GM21515 (cell line): ENCODE measurements around the gene PTPRM.

Experiments used
- ATAC-seq: cut with Tn5 transposase; IDR thresholded peaks from one replicate; pipeline ENCODE4 v1.9.1; 2021; ENCODE audit not compliant: unreplicated experiment

Gene PTPRM

GRCh38 chr18:8339210-8339609, 772.1 kb downstream of the PTPRM start:
- no peak for ATAC-seq

DNA sequence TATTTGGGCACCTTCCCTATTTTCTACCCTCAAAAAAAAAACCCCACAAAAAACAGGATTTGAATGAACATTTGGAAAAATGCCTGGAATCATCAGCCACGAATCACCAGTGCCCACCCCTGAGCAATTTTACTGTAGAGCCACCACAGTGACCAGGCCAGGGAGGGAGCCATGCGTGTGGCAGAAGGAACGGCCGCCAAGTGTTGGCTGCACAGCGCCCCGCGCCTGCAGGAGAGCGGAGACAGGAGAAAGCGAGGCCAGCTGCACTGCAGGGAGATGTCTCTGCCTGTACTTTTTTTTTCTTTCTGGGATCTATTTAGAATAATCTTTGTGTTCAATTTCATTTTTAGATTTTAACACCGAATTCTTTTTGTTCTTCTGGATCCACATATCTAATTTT, 772.8 kb downstream of the PTPRM start:
- ATAC-seq: no peak

GRCh38 chr18:8341481-8342230, 774.5 kb downstream of the PTPRM start:
- no peak for ATAC-seq

DNA sequence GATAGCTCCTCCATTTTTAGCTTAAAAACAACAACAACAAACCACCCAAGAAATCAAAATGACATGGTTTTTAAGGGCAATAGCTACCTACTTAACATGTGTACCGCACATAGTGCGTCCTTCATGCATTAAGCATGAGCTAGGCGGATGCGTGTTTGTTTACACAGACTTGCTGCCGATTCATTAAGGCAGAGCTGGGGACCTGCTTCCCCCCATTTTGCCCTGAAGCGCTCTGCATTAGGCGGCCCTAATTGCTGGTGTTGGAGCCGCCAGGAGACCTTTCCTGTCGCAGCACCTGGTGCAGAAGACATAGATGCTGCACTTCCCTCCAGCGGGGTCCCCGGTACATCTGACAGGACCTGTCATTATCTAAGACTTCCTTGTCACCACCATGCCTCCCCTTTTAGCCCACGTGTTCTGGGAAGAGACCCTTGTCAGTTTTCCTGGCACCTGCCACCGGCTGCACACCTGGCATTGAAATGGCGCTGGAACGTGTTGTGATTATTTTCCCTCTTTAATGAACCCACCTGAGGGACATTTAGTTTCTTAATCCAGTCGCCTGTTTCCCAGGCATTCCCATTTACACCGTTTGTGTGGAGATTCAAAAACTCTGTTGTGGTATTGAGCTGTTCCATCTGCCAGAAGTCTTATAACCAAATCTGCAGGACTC, 781.1 kb downstream of the PTPRM start:
- ATAC-seq: no peak

DNA sequence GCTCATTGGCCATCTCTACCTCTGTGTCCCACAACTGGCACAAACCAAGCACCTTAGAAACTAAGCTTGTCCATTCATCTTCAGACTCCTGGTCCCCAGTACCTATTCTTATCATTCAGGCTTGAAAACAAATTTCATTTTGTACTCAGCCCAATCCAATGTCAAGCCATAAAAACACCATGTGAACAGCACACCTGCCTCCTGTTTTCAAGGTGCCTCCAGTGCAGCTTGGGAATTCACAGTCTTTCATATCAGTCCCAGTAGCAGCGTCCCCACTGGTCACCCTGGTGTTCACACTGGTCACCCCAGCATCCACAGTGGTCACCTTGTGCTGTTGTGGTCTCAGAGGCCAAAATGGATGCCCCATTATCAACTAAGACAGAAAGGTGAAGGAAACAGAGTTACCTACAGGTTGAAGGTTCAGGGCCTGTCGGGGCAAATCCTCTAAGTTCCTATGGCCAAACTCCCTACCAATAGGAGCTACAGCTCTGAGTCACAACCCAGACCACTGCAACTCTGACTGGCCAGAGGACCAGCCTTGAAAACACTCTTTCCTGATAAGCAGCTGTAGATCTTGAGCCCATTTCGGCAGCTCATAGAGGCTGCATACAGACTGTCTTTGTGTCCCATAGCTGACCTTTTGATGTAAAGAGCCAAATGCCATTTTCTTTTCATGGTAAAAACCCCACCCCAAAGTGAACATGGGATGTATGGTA, 782.6 kb downstream of the PTPRM start:
- no peak for ATAC-seq

- ATAC-seq: no peak
Observed at GRCh38 chr18:8350628-8351027, 783.5 kb downstream of the PTPRM start.

GRCh38 chr18:8351161-8351560, 784.0 kb downstream of the PTPRM start:
- no peak for ATAC-seq

DNA sequence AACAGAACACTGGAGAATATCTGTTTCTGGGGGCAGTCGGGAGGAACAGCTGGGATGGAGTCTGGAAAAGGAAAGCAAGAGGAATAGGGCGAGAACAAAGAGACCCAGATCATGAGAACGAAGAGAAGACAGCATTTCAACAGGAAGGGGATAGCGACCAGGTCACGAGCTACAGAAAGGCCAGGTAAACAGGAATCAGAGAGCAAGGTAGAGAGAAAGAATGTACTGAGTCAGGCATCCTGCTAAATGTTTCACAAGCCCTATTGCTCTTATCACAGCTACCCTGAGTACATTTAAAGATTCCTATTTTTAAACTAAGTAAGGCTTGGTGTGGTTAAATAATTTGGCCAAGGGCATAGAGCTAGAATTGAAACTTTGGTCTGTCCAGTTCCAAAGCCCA, 787.2 kb downstream of the PTPRM start:
- ATAC-seq: no peak

DNA sequence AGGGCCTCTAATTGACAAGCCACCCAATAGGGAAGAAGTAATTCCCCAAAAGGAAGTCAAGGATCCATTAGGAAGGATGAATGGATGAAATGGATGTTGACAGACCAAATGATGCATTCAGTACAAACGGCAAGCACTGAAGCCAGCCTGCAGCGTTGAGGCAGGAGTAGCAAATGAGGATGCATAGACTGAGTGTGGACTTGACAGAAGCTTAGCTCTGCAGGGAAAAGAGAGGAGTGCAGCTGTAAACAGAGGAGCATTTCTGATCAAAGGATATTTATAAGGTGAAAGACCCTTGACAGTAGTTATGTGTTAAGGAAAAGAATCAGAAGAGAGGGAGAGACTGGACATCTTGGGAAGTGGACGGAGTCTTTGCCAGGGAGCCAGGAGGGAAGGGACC, 788.9 kb downstream of the PTPRM start:
- ATAC-seq: no peak

GRCh38 chr18:8357320-8357719, 790.2 kb downstream of the PTPRM start:
- no peak for ATAC-seq

- ATAC-seq: no peak
Observed at GRCh38 chr18:8358033-8358765, 791.1 kb downstream of the PTPRM start.

DNA sequence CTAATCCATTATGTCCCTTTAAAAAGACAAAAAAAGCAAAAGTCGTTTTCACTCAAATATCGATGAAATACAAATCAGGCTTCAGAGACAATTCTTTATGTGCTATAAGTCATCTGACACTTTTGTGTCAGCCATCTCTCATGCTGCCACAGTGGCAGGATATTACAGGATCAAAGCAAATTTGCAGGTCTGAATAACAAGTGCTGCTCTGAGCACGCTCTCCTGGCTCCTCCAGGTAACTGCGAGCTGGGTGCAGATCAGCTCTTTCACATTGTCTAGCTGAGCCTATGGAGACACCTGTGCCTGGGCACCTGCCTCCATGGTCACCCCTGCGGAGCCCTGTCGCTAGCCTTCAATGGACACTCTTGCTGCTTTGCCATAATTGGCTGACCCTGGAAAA, 792.0 kb downstream of the PTPRM start:
- no peak for ATAC-seq

GRCh38 chr18:8359481-8359880, 792.4 kb downstream of the PTPRM start:
- ATAC-seq: no peak

DNA sequence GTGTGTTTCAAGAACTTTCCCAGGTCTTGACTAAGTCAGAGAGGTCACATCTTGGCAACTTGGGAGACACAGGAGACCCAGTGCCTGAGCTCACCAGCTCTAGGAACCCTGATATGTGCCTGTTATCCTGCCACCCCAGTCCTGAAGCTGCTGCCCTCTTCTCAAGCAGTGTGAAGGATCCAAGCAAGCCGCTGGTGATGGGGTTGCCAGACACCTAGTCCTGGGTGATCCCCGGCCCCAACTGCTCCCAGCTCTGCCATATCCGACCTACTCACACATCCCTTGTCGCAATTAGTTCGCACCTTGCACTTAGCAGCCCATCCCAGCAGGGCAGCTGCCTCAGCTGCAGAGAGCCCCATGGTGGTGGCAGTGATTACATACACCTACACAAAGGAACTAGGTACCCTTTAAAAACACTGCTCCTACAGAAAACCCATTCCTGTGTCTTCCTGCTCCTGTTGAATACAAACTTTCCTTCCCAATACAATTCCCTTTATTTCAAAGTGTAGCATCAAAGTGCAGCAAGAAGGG, 794.9 kb downstream of the PTPRM start:
- no peak for ATAC-seq

- ATAC-seq: no peak
Observed at GRCh38 chr18:8362863-8363262, 795.7 kb downstream of the PTPRM start.

- ATAC-seq: no peak
Observed at GRCh38 chr18:8364385-8364784, 797.3 kb downstream of the PTPRM start.

GRCh38 chr18:8365006-8365405, 797.9 kb downstream of the PTPRM start:
- no peak for ATAC-seq

DNA sequence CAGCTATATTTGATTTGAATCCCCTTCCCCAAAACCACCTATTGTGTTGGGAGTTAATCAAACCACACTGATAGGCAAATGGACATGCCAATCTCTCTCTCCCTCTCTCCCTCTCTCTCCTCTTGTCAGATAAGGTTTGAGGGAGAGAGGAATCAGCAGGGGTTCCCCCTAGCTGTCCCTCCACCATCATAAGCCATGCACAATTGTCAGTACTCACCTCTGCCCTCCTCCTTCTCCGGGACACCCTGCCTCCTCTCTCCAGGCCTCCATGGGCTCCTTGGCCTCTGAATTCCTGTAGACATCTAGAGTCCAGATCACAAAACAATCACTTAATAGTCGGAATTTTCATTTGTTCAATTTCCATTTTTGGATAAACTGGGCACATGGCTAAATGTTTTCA, 798.4 kb downstream of the PTPRM start:
- ATAC-seq: no peak

GRCh38 chr18:8366070-8366469, 799.0 kb downstream of the PTPRM start:
- ATAC-seq: no peak

DNA sequence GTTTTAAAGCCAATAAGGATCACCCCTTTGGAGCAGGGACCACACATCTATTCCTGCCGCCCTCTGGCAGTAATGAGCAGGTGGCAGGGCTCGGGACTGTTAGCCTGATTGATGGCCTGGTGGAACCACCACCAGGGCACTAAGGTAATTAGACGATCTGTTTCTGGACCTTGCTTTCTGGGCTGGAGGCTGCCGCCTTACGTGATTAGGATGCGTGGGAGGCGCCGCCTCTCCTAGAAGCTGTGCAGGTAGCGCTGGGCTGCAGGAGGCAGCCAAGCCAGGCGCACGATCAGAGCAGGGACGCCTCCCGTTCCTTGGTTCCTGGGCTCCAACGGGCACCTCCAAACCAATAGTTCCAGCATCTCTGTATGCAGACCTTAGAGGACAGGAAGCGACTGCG, 799.5 kb downstream of the PTPRM start:
- no peak for ATAC-seq
